SH-SY5Y (cell line): ENCODE results near the gene CALHM5.

ENCODE experiments used
- GATA2 ChIP-seq: IDR thresholded peaks from 2 replicates; pipeline ENCODE4 v1.6.1; 2011; ENCODE audit warnings: mild to moderate bottlenecking, low read depth, low read length
- GATA3 ChIP-seq: IDR thresholded peaks from 2 replicates; pipeline ENCODE4 v1.6.1; 2011; ENCODE audit warnings: low read depth, mild to moderate bottlenecking, low read length, moderate library complexity

Gene CALHM5

GRCh38 chr6:116491610-116492330 is 19.7 kb upstream of the CALHM5 start:
- no peak for TF ChIP-seq GATA2
- TF ChIP-seq GATA3: no peak

GRCh38 chr6:116492331-116493067 is 18.9 kb upstream of the CALHM5 start:
- no peak for TF ChIP-seq GATA2
- no peak for TF ChIP-seq GATA3

- TF ChIP-seq GATA2 (no peak), GATA3 (no peak)
These were observed 14.2 kb upstream of the CALHM5 start for GRCh38 chr6:116497113-116497676.

GRCh38 chr6:116500969-116501433 is 10.4 kb upstream of the CALHM5 start:
- no peak for TF ChIP-seq GATA3

- TF ChIP-seq GATA3 (no peak), GATA2 (no peak)
These were observed 4.1 kb upstream of the CALHM5 start for GRCh38 chr6:116507324-116507723.

- TF ChIP-seq GATA2: no peak
- no peak for TF ChIP-seq GATA3
These were observed 2.9 kb upstream of the CALHM5 start for GRCh38 chr6:116508527-116508926.

- no peak for TF ChIP-seq GATA3
- no peak for TF ChIP-seq GATA2
These were observed 696 bp downstream of the CALHM5 start for GRCh38 chr6:116512111-116512559.

- TF ChIP-seq GATA3: no peak
- no peak for TF ChIP-seq GATA2
These were observed 1.3 kb downstream of the CALHM5 start for GRCh38 chr6:116512734-116513133.

- TF ChIP-seq GATA3 (no peak), GATA2 (no peak)
These were observed 1.9 kb downstream of the CALHM5 start for GRCh38 chr6:116513224-116513875.

GRCh38 chr6:116514111-116514510 is 2.7 kb downstream of the CALHM5 start:
- TF ChIP-seq GATA3 (no peak), GATA2 (no peak)

- TF ChIP-seq GATA2 (no peak), GATA3 (no peak)
These were observed 3.7 kb downstream of the CALHM5 start for GRCh38 chr6:116515141-116515540.

- TF ChIP-seq GATA3: no peak
- TF ChIP-seq GATA2: no peak
These were observed 7.4 kb downstream of the CALHM5 start for GRCh38 chr6:116518621-116519368.

- no peak for TF ChIP-seq GATA2
- TF ChIP-seq GATA3: no peak
These were observed 11.5 kb downstream of the CALHM5 start for GRCh38 chr6:116522896-116523295.
